GM12878 (cell line): ENCODE measurements around the gene TNRC18. TPM values are rescaled to one million over a fixed set of nuclear protein-coding genes. Genes with fewer than 3 reads are reported as not detected.
A peak's percentile ranks its signal among the peaks of the same experiment; 100 is the strongest.

Experiments used
- ATAC-seq: fragments of 200-7000 bp; cut with Tn5 transposase; 3 replicates; pipeline ENCODE4 v1.9.1; 2020; ENCODE audit warnings: mild to moderate bottlenecking, moderate library complexity
- BruUV-seq: library from RNA; stranded (reverse); fragments of 400-500 nt; replicated peaks from 2 replicates; lab custom pipeline; 2021; lab: Mats Ljungman, UMichigan
- CTCF ChIA-PET: fragments of 300-600 bp; sonication (Branson Sonifier 250); formaldehyde crosslinking; extraction: SDS; loops from one replicate; lab custom pipeline; 2021; ENCODE audit warnings: inconsistent platforms; lab: Yijun Ruan, JAX
- POLR2A ChIA-PET: fragments of 350-600 bp; formaldehyde crosslinking; extraction: SDS; loops from one replicate; lab custom pipeline; 2021; ENCODE audit warnings: inconsistent platforms; lab: Charles Lee
- RAD21 ChIA-PET: fragments of 300-600 bp; sonication (Branson Sonifier 250); formaldehyde crosslinking; loops from one replicate; lab custom pipeline; 2023; ENCODE audit warnings: antibody characterized with exemption; ENCODE audit not compliant: unreplicated experiment; lab: Charles Lee
- SMC1A ChIA-PET: fragments of 300-600 bp; sonication (Branson Sonifier 250); formaldehyde crosslinking; loops from one replicate; lab custom pipeline; 2023; ENCODE audit not compliant: unreplicated experiment, uncharacterized antibody; lab: Charles Lee
- DNase-seq: peaks from one replicate; pipeline ENCODE4 v3.0.0-alpha.2; 2011; ENCODE audit warnings: low read depth, low spot score
- FAIRE-seq: peaks from 3 replicates; lab custom pipeline; 2011; peaks lifted over from hg19 to GRCh38; lab: Jason Lieb, UNC
- H2AFZ ChIP-seq: 2 replicates; pipeline ENCODE4 v1.6.0; 2011; ENCODE audit warnings: low read depth, low read length, control low read depth; ENCODE audit not compliant: control insufficient read depth
- H3K27ac ChIP-seq: 2 replicates; pipeline ENCODE4 v1.5.1; 2011; ENCODE audit warnings: control low read depth; ENCODE audit not compliant: control insufficient read depth, insufficient read depth
- H3K27me3 ChIP-seq, 2 experiments: replicated peaks in 1 of 2; 2 replicates each; pipeline versions ENCODE4 v1.6.0 to v1.6.1; 2011; ENCODE audit warnings: low read length in 1 of 2; ENCODE audit not compliant: control insufficient read depth in 2 of 2, insufficient read depth in 2 of 2
- H3K36me3 ChIP-seq, 2 experiments: 2 replicates each; pipeline ENCODE4 v1.5.1; 2011; ENCODE audit warnings: low read length in 1 of 2; ENCODE audit not compliant: control insufficient read depth in 2 of 2, insufficient read depth in 2 of 2
- H3K4me1 ChIP-seq: 2 replicates; pipeline ENCODE4 v1.6.1; 2011; ENCODE audit warnings: mild to moderate bottlenecking, low read length, moderate library complexity, mixed read lengths; ENCODE audit not compliant: control insufficient read depth, insufficient read depth
- H3K4me2 ChIP-seq: 2 replicates; pipeline ENCODE4 v1.6.0; 2011; ENCODE audit warnings: control low read depth; ENCODE audit not compliant: control insufficient read depth, insufficient read depth
- H3K4me3 ChIP-seq: fragments of 200-600 bp; sonication (generic); 2 replicates; pipeline ENCODE4 v1.5.1; 2016
- H3K79me2 ChIP-seq: 2 replicates; pipeline ENCODE4 v1.6.0; 2011; ENCODE audit warnings: low read length; ENCODE audit not compliant: control insufficient read depth, insufficient read depth
- H3K9ac ChIP-seq: 2 replicates; pipeline ENCODE4 v1.8.0; 2011; ENCODE audit warnings: low read length, control low read depth, mixed read lengths; ENCODE audit not compliant: control insufficient read depth, insufficient read depth
- H3K9me3 ChIP-seq: replicated peaks from 3 replicates; pipeline ENCODE4 v1.5.1; 2011; ENCODE audit warnings: mild to moderate bottlenecking, low read length; ENCODE audit not compliant: control insufficient read depth, insufficient read depth
- H4K20me1 ChIP-seq: 2 replicates; pipeline ENCODE4 v1.6.0; 2011; ENCODE audit not compliant: control insufficient read depth, insufficient read depth
- CBX3 ChIP-seq: fragments of 200-600 bp; sonication (generic); IDR thresholded peaks from 2 replicates; pipeline ENCODE4 v1.6.1; 2016; ENCODE audit warnings: low read depth, borderline replicate concordance
- CHD4 ChIP-seq: fragments of 200-600 bp; sonication (generic); IDR thresholded peaks from 2 replicates; pipeline ENCODE4 v1.6.1; 2016; ENCODE audit warnings: mild to moderate bottlenecking
- ETV6 ChIP-seq, 2 experiments: fragments of 450-650 bp in 1 of 2; IDR thresholded peaks in 1 of 2; conservative IDR thresholded peaks in 1 of 2; 2 replicates each; pipeline ENCODE4 v1.6.1; 2014; ENCODE audit warnings: antibody characterized with exemption in 1 of 2, borderline replicate concordance in 1 of 2, low read depth in 1 of 2, mild to moderate bottlenecking in 1 of 2, moderate library complexity in 1 of 2
- IKZF1 ChIP-seq: fragments of 450-650 bp; conservative IDR thresholded peaks from 2 replicates; pipeline ENCODE4 v1.6.1; 2017; ENCODE audit warnings: antibody characterized with exemption, mild to moderate bottlenecking
- MEF2B ChIP-seq: fragments of 450-650 bp; IDR thresholded peaks from 2 replicates; pipeline ENCODE4 v1.6.1; 2018; ENCODE audit warnings: mild to moderate bottlenecking, moderate library complexity; ENCODE audit not compliant: partially characterized antibody, poor library complexity, severe bottlenecking
- NFIC ChIP-seq: IDR thresholded peaks from 2 replicates; pipeline ENCODE4 v1.6.1; 2012; ENCODE audit warnings: low read depth, mild to moderate bottlenecking, inconsistent platforms, low read length, moderate library complexity
- POU2F2 ChIP-seq: IDR thresholded peaks from 3 replicates; pipeline ENCODE4 v1.6.1; 2011; ENCODE audit warnings: low read depth, mild to moderate bottlenecking, low read length, borderline replicate concordance
- RAD21 ChIP-seq: IDR thresholded peaks from 2 replicates; pipeline ENCODE4 v1.6.1; 2011; ENCODE audit warnings: mild to moderate bottlenecking, low read depth, low read length, moderate library complexity; ENCODE audit not compliant: insufficient read depth
- WGBS: methylation state at CpG from one replicate; pipeline ENCODE4 v1.1.6; 2016; ENCODE audit warnings: low lambda C conversion rate; ENCODE audit not compliant: insufficient replicate concordance, insufficient coverage; ENCODE audit errors: missing lambda C conversion rate; 5-methylcytosine and 5-hydroxymethylcytosine counted together
- in situ Hi-C: fragments of 300-500 bp; cut with MboI; formaldehyde crosslinking; loops from 9 replicates; pipeline ENCODE4 v1.14.3; 2018; ENCODE audit warnings: mixed read lengths
- intact Hi-C: fragments of 100-400 bp; cut with micrococcal nuclease; formaldehyde crosslinking; loops from one replicate; pipeline ENCODE4 v1.14.2; 2022; ENCODE audit not compliant: unreplicated experiment
- polyA plus RNA-seq, 11 experiments: library from polyadenylated mRNA; depleted of rRNA in 4 of 11; unstranded in 6 of 11; stranded (reverse) in 5 of 11; fragments of >200 nt; fragmentation: Nextera tagmentation in 4 of 11; fragmentation: Illumina TruSeq in 1 of 11; extraction: Ambion mirVana in 4 of 11; extraction: Trizol in 1 of 11; gene quantifications; 1 replicate in 1 of 11; 2 replicates in 10 of 11; pipeline versions ENCODE4 v1.2.1 to v1.2.3, GENCODE V29; 2011 to 2016; ENCODE audit warnings: inconsistent platforms in 2 of 11, missing spikeins in 2 of 11, low read depth in 1 of 11
- total RNA-seq, 4 experiments: library from RNA; depleted of rRNA in 3 of 4; stranded (reverse); fragments of >200 nt in 3 of 4; fragmentation: Illumina TruSeq in 1 of 4; extraction: Trizol in 1 of 4; gene quantifications; 2 replicates each; pipeline versions ENCODE4 v1.2.1 to v1.2.3, GENCODE V29; 2013 to 2021

TNRC18 gene
- total and polyA plus RNA-seq, 10 of the 15 experiments (the other 5 are each of a cell fraction or from before 2014, with no cell fraction given) = 0.02 to 31.7 (median 5.4) TPM

GRCh38 chr7:5363729-5364128, 59.9 kb downstream of the TNRC18 start:
- Histone ChIP-seq H3K27me3 (no peaks in the 10 kb centered on the region), H3K4me3 (peak overlapping the region; percentile 16; the same call in 1 of the 2 replicates), H3K36me3 (peaks cover 13 to 18% of the 10 kb centered on the region in 2 experiments), H3K9ac (no peak overlapping the region), H3K4me2 (peak overlapping the region; percentile 38; the same call in 1 of the 2 replicates), H2AFZ (no peak overlapping the region), H3K4me1 (peaks cover 16% of the 10 kb centered on the region), H4K20me1 (no peaks in the 10 kb centered on the region), H3K27ac (no peak overlapping the region), H3K9me3 (no peaks in the 10 kb centered on the region), H3K79me2 (no peaks in the 10 kb centered on the region; the same call in none of the 2 replicates)
- peak; percentile 38; the same call in 2 of the 3 replicates for ATAC-seq
- WGBS = 11% methylated on average over 8 of the region's 8 CpGs
- RAD21 ChIA-PET = interaction anchor here (0.9 to 4.3 kb wide), 3 partner anchors 33 to 123 kb away, joined by 4 to 45 read pairs (median 21); no protein-coding TSS in a partner anchor
- no peak for FAIRE-seq
- CTCF ChIA-PET = interaction anchor here (0.6 to 5.1 kb wide), 10 partner anchors 9 to 340 kb away, joined by 3 to 60 read pairs (median 12); no protein-coding TSS in a partner anchor
- TF ChIP-seq IKZF1 = 0 out of 2 replicates have a peak, but pooled peaks have one; percentile 42
- TF ChIP-seq POU2F2 = peak; percentile 50; the same call in 1 of the 3 replicates
- peak in 1 of 2 experiments; percentile 20; a peak in 1 of 4 replicates for TF ChIP-seq ETV6 (conservative IDR thresholded peaks at IDR 0.05 in 1 of 2, IDR thresholded peaks at IDR 0.05 in 1 of 2; ENCODE audit: borderline replicate concordance in 1 of 2, low read depth in 1 of 2)
- no peak for TF ChIP-seq NFIC
- TF ChIP-seq CBX3 = no peak
- TF ChIP-seq MEF2B = peak; percentile 42
- TF ChIP-seq CHD4 = no peak
- TF ChIP-seq RAD21 = no peak
- intact Hi-C loops = loop anchor here (10.0 kb wide), 1 partner anchor 341 kb away; no protein-coding TSS in a partner anchor
- SMC1A ChIA-PET = interaction anchor here (0.7 to 5.2 kb wide), 7 partner anchors 33 to 131 kb away, joined by 3 to 32 read pairs (median 5); no protein-coding TSS in a partner anchor
- BruUV-seq = no TSS peak
- DNase-seq = no peak
- in situ Hi-C loops = no loop called here
- POLR2A ChIA-PET = interaction anchor here (0.6 to 1.6 kb wide), 4 partner anchors 34 to 171 kb away, joined by 3 to 7 read pairs (median 5); no protein-coding TSS in a partner anchor
